ENCODE data around the gene CALN1. TPM values are rescaled to one million over a fixed set of nuclear protein-coding genes. Genes with fewer than 3 reads are reported as not detected.

The CALN1 gene
- polyA plus RNA-seq, 1 donor from 2014 or later = 7.8 TPM

DNA sequence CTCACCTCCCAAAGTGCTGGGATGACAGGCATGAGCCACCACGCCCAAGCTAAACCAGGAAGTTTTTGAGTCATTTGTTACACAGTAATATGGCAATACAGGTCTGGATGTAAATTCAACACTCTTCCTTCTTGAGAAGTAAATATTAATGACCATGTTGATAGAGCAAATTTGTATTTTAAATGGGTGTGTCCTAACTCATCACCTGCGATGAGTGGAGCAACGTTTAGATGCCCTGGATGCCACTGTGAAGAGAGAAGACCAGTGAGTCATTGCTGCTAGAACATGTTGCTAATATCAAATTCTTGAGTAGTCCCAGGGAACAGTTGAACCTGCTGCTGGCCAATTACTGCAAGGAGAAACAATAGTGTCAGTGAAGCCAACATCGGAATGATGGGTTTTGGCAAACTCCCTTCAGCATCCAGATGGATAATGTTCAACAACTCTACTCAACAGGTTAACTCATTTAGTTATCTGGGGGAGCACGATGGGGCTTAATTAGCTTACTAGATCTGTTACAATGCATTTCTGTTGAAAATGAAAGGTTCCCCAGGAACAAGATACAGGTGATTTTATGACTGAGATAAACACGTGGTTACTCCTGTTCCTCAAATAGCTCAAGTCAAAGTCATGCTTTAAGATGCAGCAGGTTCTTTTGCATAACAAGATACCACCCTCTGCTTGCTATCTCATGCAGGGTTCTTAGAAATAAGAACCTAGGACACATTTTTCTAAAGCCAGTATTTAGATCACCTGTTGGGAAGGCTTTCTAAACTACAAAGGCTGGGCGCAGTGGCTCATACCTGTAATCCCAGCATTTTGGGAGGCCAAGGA lies 146.8 kb downstream of the CALN1 start:
- Histone ChIP-seq H2AFZ (ENCODE audit: low read depth, low read length) (no peak overlapping the region), H3K4me2 (ENCODE audit: low read length) (no peak overlapping the region), H3K9ac (ENCODE audit: low read length) (no peak overlapping the region), H3K27me3 (ENCODE audit: insufficient read depth, low read depth, low read length) (no peaks in the 10 kb centered on the region), H3K9me2 (ENCODE audit: insufficient read depth, low read length) (no peaks in the 10 kb centered on the region), H3K9me3 (ENCODE audit: low read length) (no peaks in the 10 kb centered on the region), H4K20me1 (ENCODE audit: insufficient read depth) (no peaks in the 10 kb centered on the region), H3K4me3 (ENCODE audit: low read length) (no peak overlapping the region), H3F3A (ENCODE audit: insufficient read depth, low read length, poor library complexity, severe bottlenecking) (no peaks in the 10 kb centered on the region), H3K79me2 (replicated peaks; ENCODE audit: insufficient read depth, low read length) (no peaks in the 10 kb centered on the region), H3K27ac (ENCODE audit: low read length) (no peak overlapping the region), H3K36me3 (ENCODE audit: insufficient read depth, low read length) (no peaks in the 10 kb centered on the region)
- no peak for TF ChIP-seq MXI1 (conservative IDR thresholded peaks at IDR 0.05; ENCODE audit: poor library complexity, severe bottlenecking)
- no peak for TF ChIP-seq RAD21 (conservative IDR thresholded peaks at IDR 0.05)
- no peak for TF ChIP-seq POLR2AphosphoS5 (IDR thresholded peaks at IDR 0.05)
- no peak for TF ChIP-seq EZH2 (IDR thresholded peaks at IDR 0.05; ENCODE audit: borderline replicate concordance, insufficient read depth, low read length, poor library complexity, severe bottlenecking)
- TF ChIP-seq TAF1 (IDR thresholded peaks at IDR 0.05; ENCODE audit: low read depth) = no peak
- TF ChIP-seq, protein P1, sequence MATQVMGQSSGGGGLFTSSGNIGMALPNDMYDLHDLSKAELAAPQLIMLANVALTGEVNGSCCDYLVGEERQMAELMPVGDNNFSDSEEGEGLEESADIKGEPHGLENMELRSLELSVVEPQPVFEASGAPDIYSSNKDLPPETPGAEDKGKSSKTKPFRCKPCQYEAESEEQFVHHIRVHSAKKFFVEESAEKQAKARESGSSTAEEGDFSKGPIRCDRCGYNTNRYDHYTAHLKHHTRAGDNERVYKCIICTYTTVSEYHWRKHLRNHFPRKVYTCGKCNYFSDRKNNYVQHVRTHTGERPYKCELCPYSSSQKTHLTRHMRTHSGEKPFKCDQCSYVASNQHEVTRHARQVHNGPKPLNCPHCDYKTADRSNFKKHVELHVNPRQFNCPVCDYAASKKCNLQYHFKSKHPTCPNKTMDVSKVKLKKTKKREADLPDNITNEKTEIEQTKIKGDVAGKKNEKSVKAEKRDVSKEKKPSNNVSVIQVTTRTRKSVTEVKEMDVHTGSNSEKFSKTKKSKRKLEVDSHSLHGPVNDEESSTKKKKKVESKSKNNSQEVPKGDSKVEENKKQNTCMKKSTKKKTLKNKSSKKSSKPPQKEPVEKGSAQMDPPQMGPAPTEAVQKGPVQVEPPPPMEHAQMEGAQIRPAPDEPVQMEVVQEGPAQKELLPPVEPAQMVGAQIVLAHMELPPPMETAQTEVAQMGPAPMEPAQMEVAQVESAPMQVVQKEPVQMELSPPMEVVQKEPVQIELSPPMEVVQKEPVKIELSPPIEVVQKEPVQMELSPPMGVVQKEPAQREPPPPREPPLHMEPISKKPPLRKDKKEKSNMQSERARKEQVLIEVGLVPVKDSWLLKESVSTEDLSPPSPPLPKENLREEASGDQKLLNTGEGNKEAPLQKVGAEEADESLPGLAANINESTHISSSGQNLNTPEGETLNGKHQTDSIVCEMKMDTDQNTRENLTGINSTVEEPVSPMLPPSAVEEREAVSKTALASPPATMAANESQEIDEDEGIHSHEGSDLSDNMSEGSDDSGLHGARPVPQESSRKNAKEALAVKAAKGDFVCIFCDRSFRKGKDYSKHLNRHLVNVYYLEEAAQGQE (IDR thresholded peaks at IDR 0.05; ENCODE audit: borderline replicate concordance) = no peak
- TF ChIP-seq CTCF (IDR thresholded peaks at IDR 0.05; ENCODE audit: poor library complexity, severe bottlenecking) = no peak
- TF ChIP-seq SMC3 (conservative IDR thresholded peaks at IDR 0.05; ENCODE audit: poor library complexity) = no peak
- no peak for TF ChIP-seq EP300 (conservative IDR thresholded peaks at IDR 0.05; ENCODE audit: poor library complexity, severe bottlenecking)

DNA sequence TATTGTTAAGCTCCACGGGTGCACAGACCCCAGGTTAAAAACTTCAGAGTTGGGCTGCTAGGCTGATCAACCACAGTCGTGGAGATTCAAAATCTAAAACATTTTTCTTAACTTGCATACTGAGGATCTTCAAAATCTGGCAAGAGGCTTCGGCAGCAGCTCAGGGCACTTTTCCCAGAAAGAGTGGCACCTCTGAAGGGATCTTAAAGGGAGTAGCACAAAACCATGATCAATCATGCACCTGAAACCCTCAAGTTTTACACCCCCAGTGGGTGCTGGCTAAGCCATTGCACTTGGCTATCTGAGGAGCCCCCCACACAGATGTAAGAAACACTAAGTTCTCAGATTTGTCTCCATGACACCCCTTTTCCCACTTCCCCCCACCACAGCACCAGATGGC lies 151.7 kb downstream of the CALN1 start:
- Histone ChIP-seq H3K9me3 (ENCODE audit: low read length) (no peaks in the 10 kb centered on the region), H3K27ac (ENCODE audit: low read length) (no peak overlapping the region), H3K9ac (ENCODE audit: low read length) (no peak overlapping the region), H3K36me3 (ENCODE audit: insufficient read depth, low read length) (no peaks in the 10 kb centered on the region), H3F3A (ENCODE audit: insufficient read depth, low read length, poor library complexity, severe bottlenecking) (no peaks in the 10 kb centered on the region), H3K9me2 (ENCODE audit: insufficient read depth, low read length) (no peaks in the 10 kb centered on the region), H3K4me3 (ENCODE audit: low read length) (no peak overlapping the region), H4K20me1 (ENCODE audit: insufficient read depth) (no peaks in the 10 kb centered on the region), H3K4me2 (ENCODE audit: low read length) (no peak overlapping the region), H3K79me2 (replicated peaks; ENCODE audit: insufficient read depth, low read length) (no peaks in the 10 kb centered on the region), H3K27me3 (ENCODE audit: insufficient read depth, low read depth, low read length) (no peaks in the 10 kb centered on the region), H2AFZ (ENCODE audit: low read depth, low read length) (no peak overlapping the region)
- TF ChIP-seq EZH2 (IDR thresholded peaks at IDR 0.05; ENCODE audit: borderline replicate concordance, insufficient read depth, low read length, poor library complexity, severe bottlenecking) (no peak), EP300 (conservative IDR thresholded peaks at IDR 0.05; ENCODE audit: poor library complexity, severe bottlenecking) (no peak), MXI1 (conservative IDR thresholded peaks at IDR 0.05; ENCODE audit: poor library complexity, severe bottlenecking) (no peak), RAD21 (conservative IDR thresholded peaks at IDR 0.05) (no peak), POLR2AphosphoS5 (IDR thresholded peaks at IDR 0.05) (no peak), CTCF (IDR thresholded peaks at IDR 0.05; ENCODE audit: poor library complexity, severe bottlenecking) (no peak), TAF1 (IDR thresholded peaks at IDR 0.05; ENCODE audit: low read depth) (no peak)

Data from neural cell (in vitro differentiated cells).